ENCODE data around the gene RPUSD4. TPM values are rescaled to one million over a fixed set of nuclear protein-coding genes. Genes with fewer than 3 reads are reported as not detected.

RPUSD4 gene
- total RNA-seq, 1 donor, result 24.2 TPM

- TF ChIP-seq, protein P1, sequence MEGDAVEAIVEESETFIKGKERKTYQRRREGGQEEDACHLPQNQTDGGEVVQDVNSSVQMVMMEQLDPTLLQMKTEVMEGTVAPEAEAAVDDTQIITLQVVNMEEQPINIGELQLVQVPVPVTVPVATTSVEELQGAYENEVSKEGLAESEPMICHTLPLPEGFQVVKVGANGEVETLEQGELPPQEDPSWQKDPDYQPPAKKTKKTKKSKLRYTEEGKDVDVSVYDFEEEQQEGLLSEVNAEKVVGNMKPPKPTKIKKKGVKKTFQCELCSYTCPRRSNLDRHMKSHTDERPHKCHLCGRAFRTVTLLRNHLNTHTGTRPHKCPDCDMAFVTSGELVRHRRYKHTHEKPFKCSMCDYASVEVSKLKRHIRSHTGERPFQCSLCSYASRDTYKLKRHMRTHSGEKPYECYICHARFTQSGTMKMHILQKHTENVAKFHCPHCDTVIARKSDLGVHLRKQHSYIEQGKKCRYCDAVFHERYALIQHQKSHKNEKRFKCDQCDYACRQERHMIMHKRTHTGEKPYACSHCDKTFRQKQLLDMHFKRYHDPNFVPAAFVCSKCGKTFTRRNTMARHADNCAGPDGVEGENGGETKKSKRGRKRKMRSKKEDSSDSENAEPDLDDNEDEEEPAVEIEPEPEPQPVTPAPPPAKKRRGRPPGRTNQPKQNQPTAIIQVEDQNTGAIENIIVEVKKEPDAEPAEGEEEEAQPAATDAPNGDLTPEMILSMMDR (IDR thresholded peaks at IDR 0.05; ENCODE audit: insufficient read depth, low read length), result no peak
- DNase-seq (ENCODE audit: low read depth), result no peak
- no peak overlapping the region for H3K4me3 ChIP-seq (ENCODE audit: low read depth, low read length)
Measured at GRCh38 chr11:126165311-126165720, 46.1 kb downstream of the RPUSD4 start.

DNA sequence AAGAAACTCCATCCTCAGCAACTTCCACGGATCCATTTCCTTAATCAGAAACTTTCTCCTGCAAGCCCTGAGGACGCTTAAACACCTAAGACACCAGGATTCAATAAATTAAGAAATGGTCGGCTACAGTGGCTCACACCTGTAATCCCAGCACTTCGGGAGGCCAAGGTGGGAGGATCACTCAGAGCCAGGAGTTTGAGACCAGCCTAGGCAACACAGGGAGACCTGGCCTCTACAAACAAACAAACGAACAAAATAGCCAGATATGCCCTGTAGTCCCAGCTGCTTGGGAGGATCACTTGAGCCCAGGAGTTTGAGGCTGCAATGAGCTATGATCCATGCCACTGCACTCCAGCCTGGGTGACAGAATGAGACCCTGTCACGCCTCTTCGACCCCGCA is 46.7 kb downstream of the RPUSD4 start:
- TF ChIP-seq, protein P1 (IDR thresholded peaks at IDR 0.05; ENCODE audit: insufficient read depth, low read length), result no peak
- no peak for DNase-seq (ENCODE audit: low read depth)
- no peak overlapping the region for H3K4me3 ChIP-seq (ENCODE audit: low read depth, low read length)

- DNase-seq (ENCODE audit: low read depth), result no peak
- TF ChIP-seq, protein P1 (IDR thresholded peaks at IDR 0.05; ENCODE audit: insufficient read depth, low read length), result no peak
- no peak overlapping the region for H3K4me3 ChIP-seq (ENCODE audit: low read depth, low read length)
Measured at GRCh38 chr11:126163779-126164178, 47.7 kb downstream of the RPUSD4 start.

DNA sequence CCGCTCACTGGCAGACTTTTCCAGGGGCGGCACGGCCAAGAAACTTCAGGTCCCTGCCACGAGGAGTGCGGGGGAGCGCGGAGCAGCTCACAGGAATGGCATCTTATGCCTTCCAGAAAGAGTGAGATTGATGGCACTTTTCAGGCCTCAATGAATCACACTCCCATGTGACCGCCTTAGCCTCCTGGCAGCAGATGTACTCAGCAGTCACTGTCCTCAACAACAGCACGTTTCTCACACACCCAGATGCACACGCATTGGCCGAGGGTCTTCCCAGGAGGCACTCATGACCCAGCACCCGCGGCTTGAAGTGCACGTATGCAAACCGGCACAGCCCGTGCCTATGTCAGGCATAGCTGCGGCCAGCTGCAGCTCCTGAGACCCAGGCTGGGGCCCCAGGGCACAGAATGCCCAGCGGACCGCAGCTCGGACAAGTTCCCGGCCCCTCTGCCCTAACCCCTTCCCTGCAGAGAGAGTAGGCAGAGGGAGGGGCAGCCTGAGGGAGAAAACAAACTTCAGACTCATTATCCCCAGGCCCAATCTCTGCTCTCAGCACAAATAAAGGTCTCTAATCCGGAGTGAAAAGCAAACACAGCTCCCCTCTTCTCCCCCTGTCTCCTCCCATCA is 48.3 kb downstream of the RPUSD4 start:
- TF ChIP-seq, protein P1 (IDR thresholded peaks at IDR 0.05; ENCODE audit: insufficient read depth, low read length), result no peak
- H3K4me3 ChIP-seq (ENCODE audit: low read depth, low read length), result no peak overlapping the region
- DNase-seq (ENCODE audit: low read depth), result peak; percentile 70

GRCh38 chr11:126162306-126163030 is 49.0 kb downstream of the RPUSD4 start:
- DNase-seq (ENCODE audit: low read depth), result no peak
- no peak overlapping the region for H3K4me3 ChIP-seq (ENCODE audit: low read depth, low read length)
- TF ChIP-seq, protein P1 (IDR thresholded peaks at IDR 0.05; ENCODE audit: insufficient read depth, low read length), result no peak

DNA sequence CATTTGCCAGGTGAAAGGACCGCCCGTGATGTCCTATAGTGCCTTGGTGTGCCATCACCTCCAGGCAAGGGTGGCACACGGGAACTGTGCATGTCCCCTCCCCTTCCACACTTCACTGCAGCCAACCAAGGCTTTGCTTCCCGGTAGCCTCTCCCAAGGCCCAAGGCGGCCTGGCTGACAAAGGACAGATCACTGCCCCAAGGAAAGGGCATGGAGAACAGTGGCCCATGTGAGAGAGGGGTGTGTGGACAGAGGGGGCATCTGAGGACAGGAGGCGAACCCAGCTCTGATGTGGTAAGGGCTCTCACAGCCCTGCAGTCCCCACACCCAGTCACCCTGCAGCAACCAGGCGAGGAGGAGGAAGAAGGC is 50.4 kb downstream of the RPUSD4 start:
- TF ChIP-seq, protein P1 (IDR thresholded peaks at IDR 0.05; ENCODE audit: insufficient read depth, low read length), result no peak
- DNase-seq (ENCODE audit: low read depth), result no peak

More for the DNA sequence above, 50.4 kb downstream of the RPUSD4 start:
- no peak overlapping the region for H3K4me3 ChIP-seq (ENCODE audit: low read depth, low read length)

All from fibroblast of the aortic adventitia (primary cell).